ENCODE measurements around the gene HSFX1.

DNA sequence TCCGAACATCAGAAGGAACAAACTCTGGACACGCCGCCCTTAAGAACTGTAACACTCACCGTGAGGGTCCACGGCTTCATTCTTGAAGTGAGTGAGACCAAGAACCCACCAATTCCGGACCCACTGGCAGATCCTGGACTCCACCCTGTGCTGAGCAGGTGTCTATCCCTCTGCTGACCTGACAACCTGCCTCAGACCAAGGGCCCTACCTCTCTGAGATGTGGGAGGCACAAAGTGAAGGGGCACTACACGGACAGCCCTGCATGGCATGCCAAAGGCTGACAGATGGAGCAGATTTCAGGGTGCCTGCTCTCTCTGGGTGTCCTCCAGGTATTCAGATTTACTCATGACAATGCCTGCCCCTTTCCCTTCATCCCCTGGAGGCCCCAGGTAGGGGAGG, 14.0 kb upstream of the HSFX1 start:
- TF ChIP-seq CTCF (IDR thresholded peaks at IDR 0.05) (no peak), POLR2A (IDR thresholded peaks at IDR 0.05) (no peak)

Measured in thyroid gland (tissue), 4 donors.